ENCODE results near the gene MROH8. TPM values are rescaled to one million over a fixed set of nuclear protein-coding genes. Genes with fewer than 3 reads are reported as not detected.
"Not testable (repeated sequence)": the region's sequence is repeated elsewhere in the genome, so short reads cannot be mapped to it uniquely, and the experiment has no call there.

The MROH8 gene
- total RNA-seq, 2 experiments from 2014 or later, result 2.0 to 2.5 TPM

GRCh38 chr20:37128803-37129202, 50.5 kb downstream of the MROH8 start:
- Mint-ChIP-seq H3K4me1 (peaks cover 2% of the 10 kb centered on the region), H3K36me3 (no peaks in the 10 kb centered on the region), H3K9me3 (no peaks in the 10 kb centered on the region), H3K27ac (no peak overlapping the region), H3K27me3 (no peaks in the 10 kb centered on the region), H3K4me3 (no peak overlapping the region)
- DNase-seq (no peak), ATAC-seq (ENCODE audit: low read depth) (no peak)
- POLR2A ChIA-PET, result interaction anchor here (0.9 kb wide), 1 partner anchor 1888 kb away, joined by 4 read pairs; no protein-coding TSS in a partner anchor

- not testable (repeated sequence) for ATAC-seq (ENCODE audit: low read depth); H3K9me3 Mint-ChIP-seq; H3K4me1 Mint-ChIP-seq
These were observed 53.1 kb downstream of the MROH8 start for GRCh38 chr20:37126290-37126689.

GRCh38 chr20:37123441-37123840, 55.9 kb downstream of the MROH8 start:
- Mint-ChIP-seq H3K4me3 (no peak overlapping the region), H3K36me3 (no peaks in the 10 kb centered on the region), H3K27ac (no peak overlapping the region), H3K27me3 (no peaks in the 10 kb centered on the region), H3K9me3 (peaks cover 2% of the 10 kb centered on the region), H3K4me1 (no peaks in the 10 kb centered on the region)
- POLR2A ChIA-PET, result no interaction called here
- ATAC-seq (ENCODE audit: low read depth), result no peak
- no peak for DNase-seq

More at GRCh38 chr20:37126290-37126689, 53.1 kb downstream of the MROH8 start:
- POLR2A ChIA-PET, H3K27me3 Mint-ChIP-seq, DNase-seq, H3K4me3 Mint-ChIP-seq, H3K36me3 Mint-ChIP-seq, H3K27ac Mint-ChIP-seq: not testable (repeated sequence)

GRCh38 chr20:37120497-37120896, 58.9 kb downstream of the MROH8 start:
- Mint-ChIP-seq H3K27ac (no peak overlapping the region), H3K27me3 (no peaks in the 10 kb centered on the region), H3K9me3 (peaks cover 2% of the 10 kb centered on the region), H3K4me1 (no peaks in the 10 kb centered on the region), H3K36me3 (no peaks in the 10 kb centered on the region), H3K4me3 (no peak overlapping the region)
- no peak for DNase-seq
- no peak for ATAC-seq (ENCODE audit: low read depth)
- POLR2A ChIA-PET, result no interaction called here

GRCh38 chr20:37119356-37120036, 59.9 kb downstream of the MROH8 start:
- DNase-seq, result no peak
- ATAC-seq (ENCODE audit: low read depth), result no peak
- H3K9me3 Mint-ChIP-seq, result peaks cover 2% of the 10 kb centered on the region
- H3K36me3 Mint-ChIP-seq, result no peaks in the 10 kb centered on the region
- H3K4me3 Mint-ChIP-seq, result no peak overlapping the region
- H3K27ac Mint-ChIP-seq, result no peak overlapping the region
- POLR2A ChIA-PET, result no interaction called here
- H3K27me3 Mint-ChIP-seq, result no peaks in the 10 kb centered on the region
- H3K4me1 Mint-ChIP-seq, result no peaks in the 10 kb centered on the region

GRCh38 chr20:37114012-37114411, 65.3 kb downstream of the MROH8 start:
- H3K36me3 Mint-ChIP-seq, result no peaks in the 10 kb centered on the region
- ATAC-seq (ENCODE audit: low read depth), result no peak
- no peak overlapping the region for H3K4me3 Mint-ChIP-seq
- no peaks in the 10 kb centered on the region for H3K9me3 Mint-ChIP-seq
- H3K27ac Mint-ChIP-seq, result no peak overlapping the region
- H3K27me3 Mint-ChIP-seq, result no peaks in the 10 kb centered on the region
- POLR2A ChIA-PET, result no interaction called here
- no peaks in the 10 kb centered on the region for H3K4me1 Mint-ChIP-seq
- no peak for DNase-seq

GRCh38 chr20:37111926-37112455, 67.4 kb downstream of the MROH8 start:
- no peak overlapping the region for H3K27ac Mint-ChIP-seq
- H3K9me3 Mint-ChIP-seq, result no peaks in the 10 kb centered on the region
- POLR2A ChIA-PET, result no interaction called here
- no peak for DNase-seq
- H3K4me3 Mint-ChIP-seq, result no peak overlapping the region
- H3K36me3 Mint-ChIP-seq, result no peaks in the 10 kb centered on the region
- ATAC-seq (ENCODE audit: low read depth), result no peak
- no peaks in the 10 kb centered on the region for H3K4me1 Mint-ChIP-seq
- no peaks in the 10 kb centered on the region for H3K27me3 Mint-ChIP-seq

- DNase-seq, result no peak
- Mint-ChIP-seq H3K27ac (no peak overlapping the region), H3K36me3 (no peaks in the 10 kb centered on the region), H3K9me3 (no peaks in the 10 kb centered on the region), H3K27me3 (no peaks in the 10 kb centered on the region), H3K4me1 (no peaks in the 10 kb centered on the region), H3K4me3 (no peak overlapping the region)
- no peak for ATAC-seq (ENCODE audit: low read depth)
- POLR2A ChIA-PET, result no interaction called here
These were observed 70.7 kb downstream of the MROH8 start for GRCh38 chr20:37108676-37109075.

- no peaks in the 10 kb centered on the region for H3K36me3 Mint-ChIP-seq
- POLR2A ChIA-PET, result no interaction called here
- H3K4me3 Mint-ChIP-seq, result no peak overlapping the region
- DNase-seq, result no peak
- H3K27me3 Mint-ChIP-seq, result no peaks in the 10 kb centered on the region
- no peaks in the 10 kb centered on the region for H3K9me3 Mint-ChIP-seq
- H3K4me1 Mint-ChIP-seq, result no peaks in the 10 kb centered on the region
- H3K27ac Mint-ChIP-seq, result no peak overlapping the region
- no peak for ATAC-seq (ENCODE audit: low read depth)
These were observed 76.8 kb downstream of the MROH8 start for GRCh38 chr20:37102571-37102970.

- peak overlapping the region; percentile 89 for H3K4me3 Mint-ChIP-seq
- H3K9me3 Mint-ChIP-seq, result no peaks in the 10 kb centered on the region
- DNase-seq, result no peak
- no peaks in the 10 kb centered on the region for H3K27me3 Mint-ChIP-seq
- peaks cover 23% of the 10 kb centered on the region for H3K36me3 Mint-ChIP-seq
- ATAC-seq (ENCODE audit: low read depth), result no peak
- peaks cover 33% of the 10 kb centered on the region for H3K4me1 Mint-ChIP-seq
- peak overlapping the region; percentile 100 for H3K27ac Mint-ChIP-seq
- POLR2A ChIA-PET, result interaction anchor here (0.7 to 2.9 kb wide), 17 partner anchors 9 to 1354 kb away, joined by 3 to 49 read pairs (median 4); partner anchors contain the start of genes MANBAL, MROH8 and RPN2
These were observed 82.8 kb downstream of the MROH8 start for GRCh38 chr20:37096415-37097041.

GRCh38 chr20:37095599-37096414, 83.5 kb downstream of the MROH8 start, which contains the start of gene RBL1:
Gene RBL1 (minus strand): TSS chr20:37095997. CDS start chr20:37095928, 69 bp downstream.
- Mint-ChIP-seq H3K9me3 (no peaks in the 10 kb centered on the region), H3K36me3 (peaks cover 29% of the 10 kb centered on the region), H3K4me1 (peaks cover 35% of the 10 kb centered on the region), H3K27ac (peak within 1 kb of the TSS; percentile 100), H3K4me3 (peak within 1 kb of the TSS; percentile 89), H3K27me3 (no peaks in the 10 kb centered on the region)
- POLR2A ChIA-PET, result interaction anchor here (0.5 to 2.9 kb wide), 34 partner anchors 9 to 1353 kb away, joined by 3 to 49 read pairs (median 4); partner anchors contain the start of genes MANBAL, MROH8 and RPN2
- DNase-seq, result peak; percentile 90
- peak; percentile 81 for ATAC-seq (ENCODE audit: low read depth)

GRCh38 chr20:37095108-37095598, 84.2 kb downstream of the MROH8 start:
- POLR2A ChIA-PET, result interaction anchor here (0.5 to 2.9 kb wide), 35 partner anchors 8 to 1352 kb away, joined by 3 to 49 read pairs (median 4); partner anchors contain the start of genes MANBAL, MROH8 and RPN2
- peaks cover 31% of the 10 kb centered on the region for H3K36me3 Mint-ChIP-seq
- peak; percentile 61 for DNase-seq
- peak; percentile 63 for ATAC-seq (ENCODE audit: low read depth)
- no peaks in the 10 kb centered on the region for H3K27me3 Mint-ChIP-seq
- H3K4me3 Mint-ChIP-seq, result peak overlapping the region; percentile 89
- no peaks in the 10 kb centered on the region for H3K9me3 Mint-ChIP-seq
- H3K27ac Mint-ChIP-seq, result peak overlapping the region; percentile 88
- H3K4me1 Mint-ChIP-seq, result peaks cover 39% of the 10 kb centered on the region

GRCh38 chr20:37090407-37090806, 88.9 kb downstream of the MROH8 start:
- H3K27me3 Mint-ChIP-seq, result no peaks in the 10 kb centered on the region
- H3K4me1 Mint-ChIP-seq, result peaks cover 42% of the 10 kb centered on the region
- ATAC-seq (ENCODE audit: low read depth) (no peak), DNase-seq (no peak)
- peaks cover 52% of the 10 kb centered on the region for H3K36me3 Mint-ChIP-seq
- H3K9me3 Mint-ChIP-seq, result no peaks in the 10 kb centered on the region
- POLR2A ChIA-PET, result no interaction called here
- H3K27ac Mint-ChIP-seq, result no peak overlapping the region
- H3K4me3 Mint-ChIP-seq, result no peak overlapping the region
